Fibroblast of lung (primary cell): Measurements from ENCODE around the gene TCF4. TPM values are rescaled to one million over a fixed set of nuclear protein-coding genes. Genes with fewer than 3 reads are reported as not detected.
A peak's percentile ranks its signal among the peaks of the same experiment; 100 is the strongest.

Experiments
- DNase-seq, 2 donors: peaks; one replicate each; pipeline versions ENCODE4 v3.0.0 to v3.0.0-alpha.2; 2010; ENCODE audit warnings: low read depth in 2 of 2
- H2AFZ ChIP-seq: 2 replicates; pipeline ENCODE4 v1.5.1; 2012; ENCODE audit warnings: low read length, control low read depth, inconsistent platforms
- H3K27ac ChIP-seq: 2 replicates; pipeline ENCODE4 v1.5.1; 2011; ENCODE audit warnings: low read length, control low read depth; ENCODE audit not compliant: insufficient read depth
- H3K27me3 ChIP-seq: 2 replicates; pipeline ENCODE4 v1.5.1; 2011; ENCODE audit warnings: mild to moderate bottlenecking, low read length; ENCODE audit not compliant: control insufficient read depth, insufficient read depth
- H3K36me3 ChIP-seq: 2 replicates; pipeline ENCODE4 v1.5.1; 2011; ENCODE audit warnings: low read length; ENCODE audit not compliant: control insufficient read depth, insufficient read depth
- H3K4me1 ChIP-seq: 2 replicates; pipeline ENCODE4 v1.5.1; 2011; ENCODE audit warnings: low read length; ENCODE audit not compliant: control insufficient read depth, insufficient read depth; ENCODE audit errors: extremely low read depth
- H3K4me2 ChIP-seq: 2 replicates; pipeline ENCODE4 v1.5.1; 2011; ENCODE audit warnings: low read length, control low read depth; ENCODE audit not compliant: insufficient read depth; ENCODE audit errors: extremely low read depth
- H3K4me3 ChIP-seq, 4 experiments: fragments of 200-600 bp in 1 of 4; sonication (generic) in 1 of 4; replicated peaks in 1 of 4; 2 replicates each; pipeline ENCODE4 v1.5.1; 2011 to 2016; ENCODE audit warnings: low read length in 4 of 4, low read depth in 3 of 4, mild to moderate bottlenecking in 3 of 4, control low read depth in 2 of 4, inconsistent platforms in 1 of 4, mixed read lengths in 1 of 4; ENCODE audit not compliant: insufficient read depth in 1 of 4; ENCODE audit errors: control extremely low read depth in 1 of 4
- H3K79me2 ChIP-seq: 2 replicates; pipeline ENCODE4 v1.5.1; 2012; ENCODE audit warnings: mild to moderate bottlenecking, low read length, inconsistent platforms; ENCODE audit not compliant: control insufficient read depth, insufficient read depth
- H3K9ac ChIP-seq: 2 replicates; pipeline ENCODE4 v1.5.1; 2011; ENCODE audit warnings: mild to moderate bottlenecking, low read length, control low read depth; ENCODE audit not compliant: insufficient read depth
- H3K9me3 ChIP-seq: 2 replicates; pipeline ENCODE4 v1.5.1; 2012; ENCODE audit warnings: low read depth, low read length; ENCODE audit not compliant: control insufficient read depth, insufficient read depth
- H4K20me1 ChIP-seq: 2 replicates; pipeline ENCODE4 v1.5.1; 2011; ENCODE audit warnings: low read length; ENCODE audit not compliant: control insufficient read depth, insufficient read depth; ENCODE audit errors: extremely low read depth
- EZH2 ChIP-seq: IDR thresholded peaks from 2 replicates; pipeline ENCODE4 v1.5.1; 2012; ENCODE audit warnings: low read length, control low read depth, mild to moderate bottlenecking; ENCODE audit errors: missing control alignments
- polyA plus RNA-seq, 2 donors: library from polyadenylated mRNA; depleted of rRNA in 1 of 2; stranded (reverse) in 1 of 2; unstranded in 1 of 2; fragments of >200 nt; gene quantifications; 2 replicates each; pipeline ENCODE4 v1.2.1, GENCODE V29; 2011 to 2012; ENCODE audit warnings: missing spikeins in 1 of 2
- total RNA-seq: library from RNA; depleted of rRNA; stranded (reverse); fragments of >200 nt; gene quantifications from 2 replicates; pipeline ENCODE4 v1.2.1, GENCODE V29; 2014
- TF ChIP-seq, protein P1 (sequence below), 2 donors: IDR thresholded peaks in 1 of 2; conservative IDR thresholded peaks in 1 of 2; 1 replicate in 1 of 2; 2 replicates in 1 of 2; pipeline ENCODE4 v1.5.1; 2011 to 2012; ENCODE audit warnings: low read length in 2 of 2, control low read depth in 1 of 2, inconsistent platforms in 1 of 2, low read depth in 1 of 2, mild to moderate bottlenecking in 1 of 2

Gene TCF4
- total and polyA plus RNA-seq, 2 donors (not counting 1 experiment from before 2014, with no cell fraction given) = 48.9 to 57.6 TPM

DNA sequence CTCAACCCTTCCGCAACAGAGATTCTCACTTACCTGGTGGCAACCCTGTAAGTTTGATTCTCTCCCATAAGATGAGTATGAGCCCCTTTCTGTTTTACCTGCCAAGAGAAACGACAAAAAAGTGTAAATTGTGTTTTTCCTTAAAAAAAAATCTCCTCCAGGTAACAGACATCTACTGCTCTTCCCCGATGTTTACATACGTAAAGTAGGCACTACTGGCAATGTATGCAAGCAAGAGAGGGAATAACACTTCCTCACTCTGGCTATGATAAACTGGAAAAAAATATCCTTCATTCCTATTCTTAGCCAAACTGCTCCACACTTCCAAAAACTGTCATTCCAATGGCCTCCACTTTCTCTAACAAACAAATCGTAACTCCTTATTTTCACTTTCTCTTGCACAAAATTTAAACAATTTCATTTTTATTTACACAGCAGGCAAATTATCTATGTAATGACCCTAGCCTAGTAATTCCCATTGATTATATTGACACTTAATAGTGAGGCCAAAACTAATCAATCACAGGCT lies 184.5 kb downstream of the TCF4 start:
- Histone ChIP-seq H2AFZ (no peak overlapping the region), H4K20me1 (no peaks in the 10 kb centered on the region), H3K4me3 (peak overlapping the region; percentile 39 to 50 (median 45)), H3K27ac (peak overlapping the region; percentile 30), H3K36me3 (no peaks in the 10 kb centered on the region), H3K27me3 (no peaks in the 10 kb centered on the region), H3K4me2 (peak overlapping the region; percentile 65), H3K9me3 (no peaks in the 10 kb centered on the region), H3K4me1 (peaks cover 16% of the 10 kb centered on the region), H3K79me2 (peaks cover 12% of the 10 kb centered on the region), H3K9ac (no peak overlapping the region)
- TF ChIP-seq EZH2 = no peak
- TF ChIP-seq, protein P1, sequence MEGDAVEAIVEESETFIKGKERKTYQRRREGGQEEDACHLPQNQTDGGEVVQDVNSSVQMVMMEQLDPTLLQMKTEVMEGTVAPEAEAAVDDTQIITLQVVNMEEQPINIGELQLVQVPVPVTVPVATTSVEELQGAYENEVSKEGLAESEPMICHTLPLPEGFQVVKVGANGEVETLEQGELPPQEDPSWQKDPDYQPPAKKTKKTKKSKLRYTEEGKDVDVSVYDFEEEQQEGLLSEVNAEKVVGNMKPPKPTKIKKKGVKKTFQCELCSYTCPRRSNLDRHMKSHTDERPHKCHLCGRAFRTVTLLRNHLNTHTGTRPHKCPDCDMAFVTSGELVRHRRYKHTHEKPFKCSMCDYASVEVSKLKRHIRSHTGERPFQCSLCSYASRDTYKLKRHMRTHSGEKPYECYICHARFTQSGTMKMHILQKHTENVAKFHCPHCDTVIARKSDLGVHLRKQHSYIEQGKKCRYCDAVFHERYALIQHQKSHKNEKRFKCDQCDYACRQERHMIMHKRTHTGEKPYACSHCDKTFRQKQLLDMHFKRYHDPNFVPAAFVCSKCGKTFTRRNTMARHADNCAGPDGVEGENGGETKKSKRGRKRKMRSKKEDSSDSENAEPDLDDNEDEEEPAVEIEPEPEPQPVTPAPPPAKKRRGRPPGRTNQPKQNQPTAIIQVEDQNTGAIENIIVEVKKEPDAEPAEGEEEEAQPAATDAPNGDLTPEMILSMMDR (conservative IDR thresholded peaks at IDR 0.05 in 1 of 2, IDR thresholded peaks at IDR 0.05 in 1 of 2; ENCODE audit: low read depth in 1 of 2, low read length in 2 of 2) = no peak
- DNase-seq = peak in 1 of 2 donors; percentile 16

DNA sequence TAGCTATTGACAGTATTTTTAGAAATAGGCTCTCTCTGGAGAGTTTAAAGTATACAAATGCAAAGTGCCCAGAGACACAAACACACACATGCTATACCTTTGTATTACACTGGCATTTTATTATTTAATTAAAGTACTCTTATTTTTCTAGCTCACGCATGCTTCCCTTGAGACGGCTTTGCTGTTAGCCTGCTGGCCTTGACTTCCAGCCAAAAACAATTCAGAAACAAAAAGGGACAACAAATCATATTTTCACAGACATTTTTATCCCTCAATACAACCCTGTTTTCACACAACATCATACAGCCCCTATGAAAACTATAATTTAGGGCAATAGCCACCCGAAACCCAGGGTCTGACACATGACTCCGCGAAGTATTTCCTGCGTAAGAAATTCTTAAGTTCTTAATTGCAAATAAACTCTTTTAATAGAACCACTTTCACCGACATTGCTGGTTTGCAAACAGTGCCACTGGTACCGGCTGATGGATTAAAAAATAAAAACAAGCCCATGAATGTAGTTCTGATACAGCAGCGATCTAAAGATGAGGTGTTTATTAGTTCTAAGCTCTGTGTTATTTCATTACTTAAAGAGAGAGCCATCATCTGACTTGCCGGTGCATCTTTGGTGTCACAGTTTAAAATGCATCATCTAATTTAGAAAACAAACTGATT lies 185.1 kb downstream of the TCF4 start:
- Histone ChIP-seq H3K4me2 (peak overlapping the region; percentile 65), H3K27me3 (no peaks in the 10 kb centered on the region), H3K27ac (peak overlapping the region; percentile 30), H3K9me3 (no peaks in the 10 kb centered on the region), H3K4me1 (peaks cover 16% of the 10 kb centered on the region), H2AFZ (no peak overlapping the region), H3K4me3 (peak overlapping the region; percentile 39 to 50 (median 45)), H3K9ac (no peak overlapping the region), H3K79me2 (peaks cover 12% of the 10 kb centered on the region), H3K36me3 (no peaks in the 10 kb centered on the region), H4K20me1 (no peaks in the 10 kb centered on the region)
- peak; percentile 38 to 60 for DNase-seq
- TF ChIP-seq EZH2 = no peak
- TF ChIP-seq, protein P1 (conservative IDR thresholded peaks at IDR 0.05 in 1 of 2, IDR thresholded peaks at IDR 0.05 in 1 of 2; ENCODE audit: low read depth in 1 of 2, low read length in 2 of 2) = no peak

DNA sequence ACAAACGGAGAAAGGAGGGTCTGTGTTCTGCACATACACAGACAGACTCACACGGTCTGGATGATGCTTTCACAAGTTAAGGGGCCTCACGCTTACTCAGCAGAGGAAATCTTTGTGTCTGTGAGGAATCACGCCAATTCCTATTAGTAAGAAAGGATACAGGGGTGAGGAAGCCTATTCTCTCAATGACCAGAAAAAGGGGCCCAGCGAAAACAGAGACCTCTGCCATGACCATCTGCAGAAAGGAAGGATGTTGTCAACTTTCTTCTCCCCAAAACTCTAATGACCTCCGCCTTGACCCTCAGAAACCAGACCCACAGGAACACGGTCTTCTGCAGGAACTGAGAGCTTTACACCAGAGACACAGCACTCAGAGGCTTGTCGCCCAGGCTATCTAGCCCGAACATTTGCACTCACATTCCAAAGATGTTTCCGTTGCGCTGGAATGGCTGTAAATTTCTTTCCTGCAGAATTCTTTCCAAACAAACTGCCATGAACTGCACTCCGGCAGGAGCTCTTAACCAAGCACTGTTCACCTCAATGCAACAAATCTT lies 186.3 kb downstream of the TCF4 start:
- Histone ChIP-seq H4K20me1 (no peaks in the 10 kb centered on the region), H3K27ac (peak overlapping the region; percentile 70), H2AFZ (peak overlapping the region; percentile 48), H3K79me2 (peaks cover 12% of the 10 kb centered on the region), H3K4me2 (peak overlapping the region; percentile 65), H3K4me3 (peak overlapping the region; percentile 43 to 50 (median 45)), H3K9ac (no peak overlapping the region), H3K27me3 (no peaks in the 10 kb centered on the region), H3K9me3 (no peaks in the 10 kb centered on the region), H3K36me3 (no peaks in the 10 kb centered on the region), H3K4me1 (peaks cover 16% of the 10 kb centered on the region)
- no peak for TF ChIP-seq EZH2
- TF ChIP-seq, protein P1 (conservative IDR thresholded peaks at IDR 0.05 in 1 of 2, IDR thresholded peaks at IDR 0.05 in 1 of 2; ENCODE audit: low read depth in 1 of 2, low read length in 2 of 2) = no peak
- DNase-seq = peak; percentile 70 to 92
